Mucosa of stomach (tissue), 1 donor: Measurements from ENCODE around the gene ZNF273.
"Not testable (repeated sequence)": the region's sequence is repeated elsewhere in the genome, so short reads cannot be mapped to it uniquely, and the experiment has no call there.

Experiments
- H3K27me3 ChIP-seq: one replicate; pipeline ENCODE4 v1.7.0; 2013; ENCODE audit warnings: mild to moderate bottlenecking, low read length; ENCODE audit not compliant: control insufficient read depth, insufficient read depth
- H3K36me3 ChIP-seq: one replicate; pipeline ENCODE4 v1.7.0; 2013; ENCODE audit warnings: low read length; ENCODE audit not compliant: control insufficient read depth, insufficient read depth
- H3K4me1 ChIP-seq: one replicate; pipeline ENCODE4 v1.7.0; 2013; ENCODE audit warnings: mild to moderate bottlenecking, low read length; ENCODE audit not compliant: control insufficient read depth, insufficient read depth
- H3K4me3 ChIP-seq: one replicate; pipeline ENCODE4 v1.7.0; 2013; ENCODE audit warnings: low read length
- H3K9ac ChIP-seq: one replicate; pipeline ENCODE4 v1.7.0; 2013; ENCODE audit warnings: mild to moderate bottlenecking, low read length, moderate library complexity
- H3K9me3 ChIP-seq: one replicate; pipeline ENCODE4 v1.7.0; 2013; ENCODE audit warnings: mild to moderate bottlenecking, low read length, moderate library complexity; ENCODE audit not compliant: control insufficient read depth
- donor health status: Pancreatic carcinoma.

Gene ZNF273

GRCh38 chr7:64902461-64902805, 640 bp upstream of the ZNF273 start:
- not testable (repeated sequence) for H3K4me1 ChIP-seq, H3K36me3 ChIP-seq, H3K27me3 ChIP-seq, H3K9me3 ChIP-seq, H3K9ac ChIP-seq
- H3K4me3 ChIP-seq = peak overlapping the region; percentile 92

- H3K36me3 ChIP-seq = no peaks in the 10 kb centered on the region
- H3K9ac ChIP-seq = peak overlapping the region; percentile 91
- peak overlapping the region; percentile 92 for H3K4me3 ChIP-seq
- H3K9me3 ChIP-seq = no peaks in the 10 kb centered on the region
- no peaks in the 10 kb centered on the region for H3K27me3 ChIP-seq
- H3K4me1 ChIP-seq = no peaks in the 10 kb centered on the region
These were observed 935 bp downstream of the ZNF273 start for GRCh38 chr7:64904008-64904407.

GRCh38 chr7:64905133-64905532, 2.1 kb downstream of the ZNF273 start:
- Histone ChIP-seq H3K9ac (no peak overlapping the region), H3K36me3 (no peaks in the 10 kb centered on the region), H3K27me3 (no peaks in the 10 kb centered on the region), H3K9me3 (no peaks in the 10 kb centered on the region), H3K4me1 (no peaks in the 10 kb centered on the region), H3K4me3 (no peak overlapping the region)

- no peaks in the 10 kb centered on the region for H3K4me1 ChIP-seq
- no peaks in the 10 kb centered on the region for H3K36me3 ChIP-seq
- no peak overlapping the region for H3K4me3 ChIP-seq
- H3K9me3 ChIP-seq = no peaks in the 10 kb centered on the region
- no peaks in the 10 kb centered on the region for H3K27me3 ChIP-seq
- H3K9ac ChIP-seq = no peak overlapping the region
These were observed 2.5 kb downstream of the ZNF273 start for GRCh38 chr7:64905547-64905946.

- Histone ChIP-seq H3K9ac (no peak overlapping the region), H3K4me1 (no peaks in the 10 kb centered on the region), H3K36me3 (no peaks in the 10 kb centered on the region), H3K4me3 (no peak overlapping the region), H3K27me3 (no peaks in the 10 kb centered on the region), H3K9me3 (no peaks in the 10 kb centered on the region)
These were observed 4.7 kb downstream of the ZNF273 start for GRCh38 chr7:64907641-64908326.

GRCh38 chr7:64908358-64908757, 5.3 kb downstream of the ZNF273 start:
- Histone ChIP-seq H3K4me3 (no peak overlapping the region), H3K36me3 (no peaks in the 10 kb centered on the region), H3K4me1 (no peaks in the 10 kb centered on the region), H3K9me3 (no peaks in the 10 kb centered on the region), H3K27me3 (no peaks in the 10 kb centered on the region), H3K9ac (no peak overlapping the region)

- no peaks in the 10 kb centered on the region for H3K9me3 ChIP-seq
- H3K9ac ChIP-seq = no peak overlapping the region
- no peaks in the 10 kb centered on the region for H3K27me3 ChIP-seq
- no peaks in the 10 kb centered on the region for H3K36me3 ChIP-seq
- H3K4me3 ChIP-seq = no peak overlapping the region
- no peaks in the 10 kb centered on the region for H3K4me1 ChIP-seq
These were observed 11.5 kb downstream of the ZNF273 start for GRCh38 chr7:64914557-64914956.

GRCh38 chr7:64915301-64915700, 12.2 kb downstream of the ZNF273 start:
- not testable (repeated sequence) for H3K4me1 ChIP-seq, H3K4me3 ChIP-seq, H3K27me3 ChIP-seq, H3K36me3 ChIP-seq, H3K9me3 ChIP-seq, H3K9ac ChIP-seq

GRCh38 chr7:64928252-64929187, 25.4 kb downstream of the ZNF273 start:
- H3K36me3 ChIP-seq, H3K4me1 ChIP-seq, H3K9me3 ChIP-seq, H3K9ac ChIP-seq, H3K27me3 ChIP-seq, H3K4me3 ChIP-seq: not testable (repeated sequence)

- no peak overlapping the region for H3K4me3 ChIP-seq
- H3K36me3 ChIP-seq = no peaks in the 10 kb centered on the region
- H3K9ac ChIP-seq = no peak overlapping the region
- H3K27me3 ChIP-seq = no peaks in the 10 kb centered on the region
- H3K9me3 ChIP-seq = no peaks in the 10 kb centered on the region
- no peaks in the 10 kb centered on the region for H3K4me1 ChIP-seq
These were observed 31.4 kb downstream of the ZNF273 start for GRCh38 chr7:64934478-64934877.

- H3K9ac ChIP-seq = no peak overlapping the region
- no peaks in the 10 kb centered on the region for H3K36me3 ChIP-seq
- no peak overlapping the region for H3K4me3 ChIP-seq
- no peaks in the 10 kb centered on the region for H3K9me3 ChIP-seq
- no peaks in the 10 kb centered on the region for H3K4me1 ChIP-seq
- H3K27me3 ChIP-seq = no peaks in the 10 kb centered on the region
These were observed 35.5 kb downstream of the ZNF273 start for GRCh38 chr7:64938540-64938939.

GRCh38 chr7:64940021-64940420, 36.9 kb downstream of the ZNF273 start:
- H3K9ac ChIP-seq, H3K36me3 ChIP-seq, H3K27me3 ChIP-seq, H3K4me1 ChIP-seq, H3K9me3 ChIP-seq, H3K4me3 ChIP-seq: not testable (repeated sequence)
